Gastroesophageal sphincter (tissue), 4 donors: ENCODE measurements around the gene SCAPER. TPM values are rescaled to one million over a fixed set of nuclear protein-coding genes. Genes with fewer than 3 reads are reported as not detected.

Experiments used
- ATAC-seq: fragments of 150-250 bp; one replicate; pipeline ENCODE4 v1.9.1; 2016; ENCODE audit warnings: mild to moderate bottlenecking, moderate library complexity
- H3K27ac ChIP-seq, 4 donors: fragments of 200-600 bp; sonication (generic) in 3 of 4; 1 replicate in 3 of 4; 2 replicates in 1 of 4; pipeline ENCODE4 v1.5.1; 2016 to 2019
- H3K27me3 ChIP-seq: fragments of 200-600 bp; sonication (generic); one replicate; pipeline ENCODE4 v1.5.1; 2019
- H3K36me3 ChIP-seq, 2 donors: fragments of 200-600 bp; sonication (generic); one replicate each; pipeline ENCODE4 v1.5.1; 2019; ENCODE audit warnings: control low read depth in 1 of 2
- H3K4me1 ChIP-seq, 3 donors: fragments of 200-600 bp; sonication (generic); 1 replicate in 2 of 3; 2 replicates in 1 of 3; pipeline ENCODE4 v1.5.1; 2016 to 2019; ENCODE audit warnings: control low read depth in 2 of 3
- H3K4me3 ChIP-seq, 2 donors: fragments of 200-600 bp; sonication (generic); one replicate each; pipeline ENCODE4 v1.5.1; 2019; ENCODE audit warnings: mild to moderate bottlenecking in 1 of 2, moderate library complexity in 1 of 2
- H3K9me3 ChIP-seq, 3 donors: fragments of 200-600 bp; sonication (generic); one replicate each; pipeline ENCODE4 v1.5.1; 2017 to 2019; ENCODE audit warnings: control low read depth in 2 of 3
- EP300 ChIP-seq: sonication (generic); formaldehyde crosslinking; IDR thresholded peaks from one replicate; pipeline ENCODE4 v1.6.1; 2017; ENCODE audit warnings: antibody characterized with exemption, mild to moderate bottlenecking
- POLR2A ChIP-seq, 2 donors: fragments of 450-650 bp; IDR thresholded peaks; one replicate each; pipeline ENCODE4 v1.6.1; 2017; ENCODE audit warnings: antibody characterized with exemption in 2 of 2, mild to moderate bottlenecking in 2 of 2, moderate library complexity in 1 of 2
- POLR2AphosphoS5 ChIP-seq: sonication (generic); formaldehyde crosslinking; IDR thresholded peaks from one replicate; pipeline ENCODE4 v1.6.1; 2017; ENCODE audit warnings: antibody characterized with exemption
- WGBS, 2 donors: methylation state at CpG; one replicate each; pipeline ENCODE4 v1.1.5; 2018; ENCODE audit warnings: low coverage in 1 of 2; 5-methylcytosine and 5-hydroxymethylcytosine counted together
- total RNA-seq, 4 donors: library from RNA; depleted of rRNA; stranded (reverse); fragments of >200 nt; gene quantifications; one replicate each; pipeline ENCODE4 v1.1.0, GENCODE V29; 2016
- TF ChIP-seq, protein P1 (sequence below), 4 experiments: fragments of 200-600 bp in 2 of 4; fragments of 450-650 bp in 2 of 4; sonication (generic) in 1 of 4; IDR thresholded peaks; one replicate each; pipeline ENCODE4 v1.5.1; 2017 to 2019; ENCODE audit warnings: antibody characterized with exemption in 4 of 4, mild to moderate bottlenecking in 2 of 4, moderate library complexity in 2 of 4

SCAPER gene
- total RNA-seq, 4 donors from 2014 or later, result 21.5 to 34.3 (median 28.7) TPM

DNA sequence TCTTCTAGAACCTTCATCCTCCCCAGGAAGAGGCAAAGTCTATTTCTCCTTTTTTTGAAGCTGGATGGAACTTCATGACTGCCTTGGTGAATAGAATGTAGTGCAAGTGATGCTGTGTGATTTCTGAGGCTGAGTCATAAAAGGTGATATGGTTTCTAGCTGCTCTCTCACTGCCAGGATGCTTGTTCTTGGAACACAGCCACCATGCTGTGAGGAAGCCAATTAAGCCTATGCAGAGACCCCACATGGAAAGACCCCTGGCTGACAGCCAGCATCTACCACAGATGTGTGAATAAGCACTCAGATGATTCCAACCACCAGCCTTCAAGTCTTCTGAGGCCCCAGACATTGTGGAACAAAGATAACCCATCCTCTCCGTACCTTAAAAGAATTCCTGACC lies 511.5 kb downstream of the SCAPER start:
- Histone ChIP-seq H3K4me1 (no peaks in the 10 kb centered on the region), H3K4me3 (no peak overlapping the region), H3K27ac (no peak overlapping the region), H3K36me3 (peaks cover 0 to 9% of the 10 kb centered on the region in 2 donors), H3K9me3 (no peaks in the 10 kb centered on the region), H3K27me3 (no peaks in the 10 kb centered on the region)
- 100% methylated on average over 1 of the region's 1 CpG; no CpG with 5 or more reads in 1 of the 2 donors for WGBS, 2 donors
- ATAC-seq, result no peak
- TF ChIP-seq POLR2AphosphoS5, result no peak

DNA sequence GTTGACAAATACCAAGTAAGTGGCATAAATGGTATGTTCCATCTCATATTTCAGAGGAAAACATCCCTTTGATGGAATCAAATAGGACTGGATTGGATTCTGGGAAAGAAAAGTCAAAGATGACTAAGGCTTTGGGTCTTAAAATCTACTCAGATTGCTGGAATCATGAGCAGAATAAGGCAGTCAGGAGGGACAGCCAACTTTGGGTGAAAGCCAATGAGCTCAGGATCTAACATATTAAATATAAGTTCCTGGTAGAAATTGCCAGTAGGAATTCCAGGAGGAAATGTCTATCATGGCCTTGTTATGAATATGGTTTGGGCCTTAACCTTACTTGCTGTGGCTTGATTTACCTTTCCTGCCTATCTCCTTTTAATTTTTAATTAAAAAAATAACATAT lies 513.3 kb downstream of the SCAPER start:
- H3K4me1 ChIP-seq, result no peaks in the 10 kb centered on the region
- no peaks in the 10 kb centered on the region for H3K9me3 ChIP-seq
- no peaks in the 10 kb centered on the region for H3K27me3 ChIP-seq
- no peak overlapping the region for H3K4me3 ChIP-seq
- TF ChIP-seq EP300 (no peak), POLR2A (IDR thresholded peaks at IDR 0.05) (no peak), POLR2AphosphoS5 (no peak)
- TF ChIP-seq, protein P1, sequence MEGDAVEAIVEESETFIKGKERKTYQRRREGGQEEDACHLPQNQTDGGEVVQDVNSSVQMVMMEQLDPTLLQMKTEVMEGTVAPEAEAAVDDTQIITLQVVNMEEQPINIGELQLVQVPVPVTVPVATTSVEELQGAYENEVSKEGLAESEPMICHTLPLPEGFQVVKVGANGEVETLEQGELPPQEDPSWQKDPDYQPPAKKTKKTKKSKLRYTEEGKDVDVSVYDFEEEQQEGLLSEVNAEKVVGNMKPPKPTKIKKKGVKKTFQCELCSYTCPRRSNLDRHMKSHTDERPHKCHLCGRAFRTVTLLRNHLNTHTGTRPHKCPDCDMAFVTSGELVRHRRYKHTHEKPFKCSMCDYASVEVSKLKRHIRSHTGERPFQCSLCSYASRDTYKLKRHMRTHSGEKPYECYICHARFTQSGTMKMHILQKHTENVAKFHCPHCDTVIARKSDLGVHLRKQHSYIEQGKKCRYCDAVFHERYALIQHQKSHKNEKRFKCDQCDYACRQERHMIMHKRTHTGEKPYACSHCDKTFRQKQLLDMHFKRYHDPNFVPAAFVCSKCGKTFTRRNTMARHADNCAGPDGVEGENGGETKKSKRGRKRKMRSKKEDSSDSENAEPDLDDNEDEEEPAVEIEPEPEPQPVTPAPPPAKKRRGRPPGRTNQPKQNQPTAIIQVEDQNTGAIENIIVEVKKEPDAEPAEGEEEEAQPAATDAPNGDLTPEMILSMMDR (IDR thresholded peaks at IDR 0.05), result no peak
- ATAC-seq, result no peak
- H3K27ac ChIP-seq, result no peak overlapping the region
- peaks cover 0 to 17% of the 10 kb centered on the region in 2 donors for H3K36me3 ChIP-seq

DNA sequence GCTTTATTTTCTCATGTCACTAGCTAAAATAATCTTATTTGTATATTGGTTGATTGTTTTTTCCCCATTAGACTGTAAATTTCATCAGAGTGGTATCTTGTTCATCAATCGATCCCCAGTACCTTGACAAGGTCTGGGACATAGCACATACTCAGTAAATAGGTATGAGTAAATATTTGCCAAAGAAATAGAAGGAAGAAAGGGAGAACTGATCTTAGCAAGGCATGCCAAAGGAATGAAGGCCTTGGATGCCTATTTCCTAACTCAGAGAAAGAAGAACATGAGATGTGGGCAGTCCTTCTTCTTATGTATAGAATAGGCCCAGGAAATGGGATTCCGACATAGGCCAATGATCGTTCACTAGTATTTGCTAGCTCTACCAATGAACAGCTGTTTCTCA lies 513.8 kb downstream of the SCAPER start:
- H3K9me3 ChIP-seq, result no peaks in the 10 kb centered on the region
- no peaks in the 10 kb centered on the region for H3K4me1 ChIP-seq
- H3K27ac ChIP-seq, result no peak overlapping the region
- H3K4me3 ChIP-seq, result no peak overlapping the region
- H3K36me3 ChIP-seq, result peaks cover 0 to 17% of the 10 kb centered on the region in 2 donors
- no peak for ATAC-seq
- WGBS, 2 donors, result 96 to 100% methylated on average over 3 of the region's 3 CpGs
- H3K27me3 ChIP-seq, result no peaks in the 10 kb centered on the region
- TF ChIP-seq POLR2A (IDR thresholded peaks at IDR 0.05), result no peak
- TF ChIP-seq POLR2AphosphoS5, result no peak
- no peak for TF ChIP-seq EP300
- TF ChIP-seq, protein P1 (IDR thresholded peaks at IDR 0.05), result no peak

DNA sequence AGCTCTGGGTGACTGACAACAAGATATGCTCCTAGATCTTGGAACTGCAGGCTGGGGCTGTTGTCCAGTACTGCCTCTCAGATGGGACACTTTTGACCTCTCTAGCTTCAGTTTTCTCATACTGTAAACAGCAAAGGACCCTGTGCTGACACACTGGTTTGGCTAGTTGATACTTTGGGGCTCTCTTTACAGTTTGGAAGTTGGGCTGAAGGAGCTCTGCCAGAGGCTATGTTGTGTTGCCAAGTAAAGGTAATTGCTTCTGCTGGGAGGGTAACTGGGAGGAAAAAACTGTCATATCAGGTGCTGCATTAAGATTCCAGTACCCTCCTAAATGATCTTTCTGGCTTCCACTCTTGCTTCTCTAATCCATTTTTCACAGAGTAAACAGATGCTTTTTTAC lies 514.6 kb downstream of the SCAPER start:
- Histone ChIP-seq H3K4me1 (no peaks in the 10 kb centered on the region), H3K4me3 (no peak overlapping the region), H3K27me3 (no peaks in the 10 kb centered on the region), H3K27ac (no peak overlapping the region), H3K9me3 (no peaks in the 10 kb centered on the region), H3K36me3 (peaks cover 0 to 17% of the 10 kb centered on the region in 2 donors)
- TF ChIP-seq POLR2A (IDR thresholded peaks at IDR 0.05), result no peak
- TF ChIP-seq EP300, result no peak
- no peak for TF ChIP-seq POLR2AphosphoS5
- ATAC-seq, result no peak

DNA sequence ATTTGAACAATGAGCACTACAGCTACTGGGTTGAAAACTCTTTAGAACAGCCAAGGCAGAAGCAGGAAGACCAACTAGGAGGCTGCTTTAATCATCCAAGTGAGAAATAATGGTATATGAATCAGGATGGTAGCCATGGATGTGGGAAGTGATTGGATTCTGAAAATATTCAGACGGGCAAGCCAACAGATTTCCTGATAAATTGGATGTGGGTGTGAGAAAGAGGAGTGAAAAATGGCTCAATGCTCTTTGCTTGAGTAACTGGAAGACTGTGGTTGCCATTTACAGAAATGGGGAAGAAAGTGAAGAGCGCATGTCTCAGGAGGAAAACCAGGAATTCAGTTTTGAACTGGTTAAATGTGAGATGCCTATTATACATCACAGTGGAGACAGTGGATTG lies 518.2 kb downstream of the SCAPER start:
- no peaks in the 10 kb centered on the region for H3K4me1 ChIP-seq
- H3K9me3 ChIP-seq, result no peaks in the 10 kb centered on the region
- no peak for TF ChIP-seq POLR2AphosphoS5
- H3K27ac ChIP-seq, result no peak overlapping the region
- WGBS, 2 donors, result 91 to 100% methylated on average over 2 of the region's 2 CpGs
- ATAC-seq, result no peak
- H3K27me3 ChIP-seq, result no peaks in the 10 kb centered on the region
- no peak overlapping the region for H3K4me3 ChIP-seq
- peaks cover 0 to 18% of the 10 kb centered on the region in 2 donors for H3K36me3 ChIP-seq

DNA sequence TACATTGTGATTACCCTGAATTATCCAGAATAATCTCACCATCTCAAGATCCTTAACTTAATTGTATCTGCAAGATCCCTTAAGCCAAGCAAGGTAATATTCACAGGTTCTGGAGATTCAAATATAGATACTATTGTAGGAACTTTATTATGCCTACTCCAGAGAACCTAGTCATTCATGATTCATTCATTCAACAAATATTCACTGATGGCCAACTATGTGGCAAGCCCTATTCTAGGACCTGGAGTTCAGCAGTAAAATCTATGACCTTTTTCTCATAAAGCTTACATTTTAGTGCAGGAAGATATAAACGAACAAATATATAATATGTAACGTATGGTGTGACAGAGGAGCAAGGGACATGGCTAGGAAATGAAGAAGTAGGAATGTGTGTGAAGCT lies 519.0 kb downstream of the SCAPER start:
- H3K27me3 ChIP-seq, result no peaks in the 10 kb centered on the region
- ATAC-seq, result no peak
- no peaks in the 10 kb centered on the region for H3K9me3 ChIP-seq
- H3K36me3 ChIP-seq, result peaks cover 0 to 25% of the 10 kb centered on the region in 2 donors
- no peak for TF ChIP-seq POLR2AphosphoS5
- no peak overlapping the region for H3K27ac ChIP-seq
- no peaks in the 10 kb centered on the region for H3K4me1 ChIP-seq
- WGBS, 2 donors, result 94 to 100% methylated on average over 2 of the region's 2 CpGs
- no peak overlapping the region for H3K4me3 ChIP-seq

DNA sequence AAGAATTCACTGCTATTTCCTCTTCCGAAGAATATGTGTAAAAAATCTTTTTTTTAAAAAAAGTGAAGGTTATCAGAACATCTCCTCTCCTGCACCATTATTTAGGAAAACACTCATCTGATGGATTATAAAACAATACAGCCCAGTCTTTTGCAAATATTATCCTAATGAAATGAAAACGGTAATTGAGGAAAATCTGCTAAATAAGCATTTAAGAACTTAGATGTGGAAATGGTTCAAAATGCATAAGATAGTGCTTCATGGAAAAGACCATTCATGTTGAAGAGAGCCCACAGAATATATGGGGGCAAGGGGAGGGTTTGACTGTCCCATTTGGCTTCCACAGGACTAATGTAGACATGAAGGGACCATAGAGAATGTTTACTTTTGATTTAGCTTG lies 520.7 kb downstream of the SCAPER start:
- no peaks in the 10 kb centered on the region for H3K4me1 ChIP-seq
- no peak for ATAC-seq
- H3K9me3 ChIP-seq, result no peaks in the 10 kb centered on the region
- TF ChIP-seq EP300 (no peak), POLR2A (IDR thresholded peaks at IDR 0.05) (no peak)
- TF ChIP-seq, protein P1 (IDR thresholded peaks at IDR 0.05), result no peak
- H3K4me3 ChIP-seq, result no peak overlapping the region
- WGBS, 2 donors, result 86 to 94% methylated on average over 2 of the region's 2 CpGs
- H3K27me3 ChIP-seq, result no peaks in the 10 kb centered on the region
- peaks cover 0 to 29% of the 10 kb centered on the region in 2 donors for H3K36me3 ChIP-seq
- no peak overlapping the region for H3K27ac ChIP-seq
